Ovary (tissue), 3 donors: ENCODE data around the gene KIAA1217.

Experiments used
- CTCF ChIP-seq, 3 donors: fragments of 450-650 bp in 2 of 3; fragments of 200-600 bp in 1 of 3; IDR thresholded peaks; one replicate each; pipeline versions ENCODE4 v1.5.1 to v1.8.0; 2016 to 2022; ENCODE audit warnings: antibody characterized with exemption in 3 of 3, mild to moderate bottlenecking in 1 of 3
- EP300 ChIP-seq: sonication (generic); formaldehyde crosslinking; IDR thresholded peaks from one replicate; pipeline ENCODE4 v1.6.1; 2017; ENCODE audit warnings: antibody characterized with exemption
- donor health status: DM: no; HTN: no; CAD: no.

- TF ChIP-seq EP300 (no peak), CTCF (IDR thresholded peaks at IDR 0.05) (no peak)
Measured at GRCh38 chr10:24341371-24341770, 132.4 kb downstream of the KIAA1217 start.
